Mucosa of descending colon (tissue), 3 donors: Measurements from ENCODE around the gene MEAF6. TPM values are rescaled to one million over a fixed set of nuclear protein-coding genes. Genes with fewer than 3 reads are reported as not detected.

ENCODE experiments used
- ATAC-seq: fragments of 200-7000 bp; cut with Tn5 transposase; one replicate; pipeline ENCODE4 v1.9.1; 2020; ENCODE audit warnings: mild to moderate bottlenecking, moderate library complexity
- DNase-seq, 3 donors: peaks; one replicate each; pipeline ENCODE4 v3.0.0-alpha.2; 2020
- H3K36me3 ChIP-seq: fragments of 200-600 bp; one replicate; pipeline ENCODE4 v1.8.0; 2021; ENCODE audit warnings: low read depth, mild to moderate bottlenecking
- H3K4me1 ChIP-seq: fragments of 200-600 bp; one replicate; pipeline ENCODE4 v1.8.0; 2021; ENCODE audit warnings: low read depth, mild to moderate bottlenecking
- H3K4me3 ChIP-seq: fragments of 200-600 bp; one replicate; pipeline ENCODE4 v1.8.0; 2021; ENCODE audit warnings: mild to moderate bottlenecking
- H3K9me3 ChIP-seq: fragments of 200-600 bp; one replicate; pipeline ENCODE4 v1.8.0; 2021; ENCODE audit warnings: mild to moderate bottlenecking
- intact Hi-C, 2 donors: fragments of 100-400 bp; cut with DNase I in 1 of 2; cut with micrococcal nuclease in 1 of 2; formaldehyde crosslinking; loops; one replicate each; pipeline versions ENCODE4 v1.11.0 to v1.11.1; 2022; cut with DNase I, micrococcal nuclease
- total RNA-seq, 3 donors: library from RNA; stranded (reverse); fragmentation: NEBNext Ultra II Directional in 2 of 3; extraction: Animal tissue kit (Norgen Biotek cat#: 25700) in 2 of 3; gene quantifications; one replicate each; pipeline versions ENCODE4 v1.2.1 to v1.2.4, GENCODE V29; 2021 to 2023
- TF ChIP-seq, protein P1 (sequence below): fragments of 200-600 bp; IDR thresholded peaks from one replicate; pipeline ENCODE4 v1.8.0; 2022; ENCODE audit warnings: antibody characterized with exemption, mild to moderate bottlenecking
- donor health status: DM: no; HTN: no; CAD: no; lungs with moderate emphysema.
- donor health status: DM: no; HTN: no; CAD: no.
- donor health status: DM: no; HTN: yes; CAD: no.

The MEAF6 gene
- total RNA-seq, 3 donors from 2014 or later, result 30.2 to 59.5 (median 35.4) TPM

DNA sequence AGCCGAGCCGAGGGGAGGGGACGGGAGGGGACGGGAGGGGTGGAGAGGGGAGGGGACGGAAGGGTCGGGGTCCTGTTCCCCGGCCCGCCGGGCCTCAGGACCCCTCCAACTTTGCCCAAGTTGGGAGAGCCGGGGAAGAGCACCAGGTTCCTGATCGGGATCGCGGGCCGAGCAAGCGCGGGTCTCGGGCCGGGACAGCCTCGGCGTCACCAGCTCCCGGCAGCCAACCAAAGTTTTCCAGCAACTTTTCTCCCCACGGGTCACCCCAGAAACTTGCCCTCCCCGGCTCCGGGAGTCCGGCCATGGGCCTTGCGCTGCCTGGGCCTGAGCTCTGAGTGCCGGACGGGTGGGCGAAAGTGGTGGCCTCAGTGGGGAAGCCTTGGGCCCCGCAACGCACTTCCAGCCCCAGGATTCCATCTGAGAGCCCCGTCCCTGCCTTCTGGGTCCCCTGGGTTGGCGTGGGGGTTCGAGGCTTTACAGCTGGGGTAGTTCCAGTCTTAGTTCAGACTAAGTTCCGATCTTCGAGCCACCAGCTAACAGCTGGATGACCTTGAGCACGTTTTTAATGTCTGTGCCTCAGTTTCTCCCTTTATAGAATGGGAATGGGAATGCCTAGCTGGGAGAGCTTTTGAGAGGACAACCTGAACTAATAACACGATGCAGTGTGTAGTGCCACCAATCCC lies 39.7 kb downstream of the MEAF6 start:
- no peak for ATAC-seq

DNA sequence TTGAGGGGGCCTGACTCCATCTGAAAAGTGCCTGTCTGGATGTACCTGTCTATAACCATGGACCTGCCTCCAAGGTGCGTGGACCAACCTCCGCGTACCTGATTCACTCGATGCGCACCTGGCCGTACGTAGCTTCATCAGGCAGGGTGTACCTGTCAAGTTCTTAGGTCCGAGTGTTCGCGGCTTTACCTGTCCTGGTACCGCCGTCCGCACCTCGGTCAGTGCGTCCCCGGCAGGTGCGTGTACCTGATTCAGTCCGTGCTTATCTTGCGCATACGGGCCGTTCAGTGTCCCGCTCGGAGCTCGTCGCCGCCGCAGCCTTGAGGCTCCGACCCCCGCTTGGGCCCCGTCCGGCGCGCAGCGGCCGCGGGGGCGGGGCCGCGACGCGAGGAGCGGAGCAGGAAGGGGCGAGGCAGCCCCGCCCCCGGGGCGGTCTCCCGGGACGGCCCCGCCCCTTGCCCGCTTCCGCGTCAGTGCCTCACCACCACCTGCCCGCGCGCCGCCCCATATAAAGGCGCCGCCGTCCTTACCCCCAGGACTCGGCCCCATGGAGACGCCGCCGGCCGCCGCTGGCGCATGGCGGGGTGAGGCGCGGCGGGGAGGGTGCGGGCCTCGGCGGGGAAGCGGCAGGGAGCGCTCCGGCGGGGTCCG lies 40.4 kb downstream of the MEAF6 start, which contains the start of gene ZC3H12A:
ZC3H12A (plus strand) TSS at position 535 of the 651 bp plus-strand sequence. CDS start 917 bp downstream, outside the sequence.
- no peaks in the 10 kb centered on the region for H3K36me3 ChIP-seq
- peak; percentile 97 for DNase-seq
- H3K4me3 ChIP-seq, result peak within 1 kb of the TSS; percentile 93
- peaks cover 53% of the 10 kb centered on the region for H3K4me1 ChIP-seq
- intact Hi-C loops, result no loop called here
- ATAC-seq, result peak; percentile 76
- TF ChIP-seq, protein P1, sequence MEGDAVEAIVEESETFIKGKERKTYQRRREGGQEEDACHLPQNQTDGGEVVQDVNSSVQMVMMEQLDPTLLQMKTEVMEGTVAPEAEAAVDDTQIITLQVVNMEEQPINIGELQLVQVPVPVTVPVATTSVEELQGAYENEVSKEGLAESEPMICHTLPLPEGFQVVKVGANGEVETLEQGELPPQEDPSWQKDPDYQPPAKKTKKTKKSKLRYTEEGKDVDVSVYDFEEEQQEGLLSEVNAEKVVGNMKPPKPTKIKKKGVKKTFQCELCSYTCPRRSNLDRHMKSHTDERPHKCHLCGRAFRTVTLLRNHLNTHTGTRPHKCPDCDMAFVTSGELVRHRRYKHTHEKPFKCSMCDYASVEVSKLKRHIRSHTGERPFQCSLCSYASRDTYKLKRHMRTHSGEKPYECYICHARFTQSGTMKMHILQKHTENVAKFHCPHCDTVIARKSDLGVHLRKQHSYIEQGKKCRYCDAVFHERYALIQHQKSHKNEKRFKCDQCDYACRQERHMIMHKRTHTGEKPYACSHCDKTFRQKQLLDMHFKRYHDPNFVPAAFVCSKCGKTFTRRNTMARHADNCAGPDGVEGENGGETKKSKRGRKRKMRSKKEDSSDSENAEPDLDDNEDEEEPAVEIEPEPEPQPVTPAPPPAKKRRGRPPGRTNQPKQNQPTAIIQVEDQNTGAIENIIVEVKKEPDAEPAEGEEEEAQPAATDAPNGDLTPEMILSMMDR, result no peak
- no peaks in the 10 kb centered on the region for H3K9me3 ChIP-seq

More for the DNA sequence above, 39.7 kb downstream of the MEAF6 start:
- Histone ChIP-seq H3K9me3 (no peaks in the 10 kb centered on the region), H3K4me1 (peaks cover 60% of the 10 kb centered on the region), H3K4me3 (peak overlapping the region; percentile 93), H3K36me3 (peaks cover 3% of the 10 kb centered on the region)
- TF ChIP-seq, protein P1, result no peak
- intact Hi-C loops, result no loop called here
- no peak for DNase-seq

DNA sequence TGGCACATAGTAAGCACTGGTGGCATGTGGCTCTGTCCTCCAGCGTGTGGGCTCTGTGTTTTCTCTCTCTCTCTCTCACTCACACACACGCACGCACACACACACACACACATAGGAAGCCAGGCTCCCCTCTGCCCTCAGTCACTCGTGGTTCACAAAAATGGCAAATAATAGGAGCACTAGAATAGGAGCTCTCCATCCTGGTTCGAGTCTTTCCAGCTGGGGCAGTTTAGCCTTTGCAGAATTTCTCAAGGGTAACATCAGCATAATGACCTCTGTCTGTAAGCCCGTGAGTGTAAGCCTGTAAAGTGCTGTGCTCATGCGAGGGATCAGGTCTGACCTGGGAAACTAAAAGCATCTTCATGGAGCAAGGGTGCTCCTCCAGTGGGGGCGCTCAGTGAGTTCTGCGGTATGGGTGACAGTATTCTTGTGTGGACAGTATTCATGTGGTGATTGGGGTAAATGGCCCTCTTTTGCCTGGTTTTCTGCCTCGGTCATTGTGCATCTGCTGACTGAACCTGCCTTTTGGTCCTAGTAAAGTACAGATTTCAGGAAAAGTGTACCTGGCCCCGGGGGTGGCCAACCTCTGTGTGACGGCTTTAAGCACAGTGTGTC lies 41.0 kb downstream of the MEAF6 start:
- no peaks in the 10 kb centered on the region for H3K36me3 ChIP-seq
- intact Hi-C loops, result no loop called here
- H3K9me3 ChIP-seq, result no peaks in the 10 kb centered on the region
- peak in 1 of 3 donors; percentile 54 for DNase-seq
- no peak for ATAC-seq
- H3K4me3 ChIP-seq, result peak overlapping the region; percentile 93
- TF ChIP-seq, protein P1, result no peak
- peaks cover 47% of the 10 kb centered on the region for H3K4me1 ChIP-seq

DNA sequence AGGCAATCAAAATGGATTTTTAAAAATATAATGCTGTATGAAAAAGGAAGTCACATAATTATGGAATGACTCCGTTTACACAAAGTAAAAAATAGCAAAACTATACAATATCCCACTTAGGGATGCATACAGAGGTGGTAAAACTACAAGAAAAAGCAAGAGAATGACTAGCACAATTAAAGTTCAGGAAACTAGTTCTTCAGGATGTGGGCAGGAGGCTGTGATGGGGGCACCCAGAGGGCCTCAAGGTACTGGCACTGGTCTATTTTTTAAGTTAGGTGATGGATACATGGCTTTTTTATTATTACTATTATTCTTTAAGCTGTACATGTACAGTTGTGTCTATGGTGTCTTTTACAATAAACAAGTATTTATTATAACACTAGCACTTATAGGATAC lies 41.6 kb downstream of the MEAF6 start:
- ATAC-seq, result no peak
- TF ChIP-seq, protein P1, result no peak
- DNase-seq, result no peak
- no peak overlapping the region for H3K4me3 ChIP-seq
- peaks cover 42% of the 10 kb centered on the region for H3K4me1 ChIP-seq
- H3K9me3 ChIP-seq, result no peaks in the 10 kb centered on the region
- H3K36me3 ChIP-seq, result no peaks in the 10 kb centered on the region
- intact Hi-C loops, result no loop called here

DNA sequence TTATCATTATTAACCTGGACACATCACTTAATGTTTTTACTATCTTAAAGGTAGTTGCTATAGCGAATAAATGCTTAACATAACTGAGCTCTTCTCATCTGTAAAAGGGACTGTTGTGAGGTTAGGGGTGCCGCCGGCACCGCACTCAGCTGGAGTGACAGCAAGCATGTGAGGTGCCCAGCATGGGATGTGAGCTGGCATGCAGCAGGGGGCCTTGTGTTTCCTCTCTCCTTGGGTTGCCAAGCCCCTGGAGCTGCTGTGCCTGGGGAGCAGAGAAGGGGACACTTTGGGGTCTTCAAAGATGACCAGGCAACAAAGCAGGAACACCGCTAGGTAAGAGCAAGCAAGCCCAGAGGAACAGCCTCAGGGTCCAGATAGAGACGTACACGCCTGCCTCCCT lies 42.3 kb downstream of the MEAF6 start:
- DNase-seq, result peak in 1 of 3 donors; percentile 40
- no peaks in the 10 kb centered on the region for H3K9me3 ChIP-seq
- H3K36me3 ChIP-seq, result no peaks in the 10 kb centered on the region
- no peak overlapping the region for H3K4me3 ChIP-seq
- no peak for ATAC-seq
- peaks cover 35% of the 10 kb centered on the region for H3K4me1 ChIP-seq
- TF ChIP-seq, protein P1, result no peak
- intact Hi-C loops, result no loop called here
